NT2/D1 (cell line): Measurements from ENCODE around the gene CSRP2.

Source experiments
- SUZ12 ChIP-seq: IDR thresholded peaks from 2 replicates; pipeline ENCODE4 v1.6.1; 2011; ENCODE audit not compliant: insufficient read length, insufficient read depth; ENCODE audit errors: extremely low read depth
- YY1 ChIP-seq: IDR thresholded peaks from 2 replicates; pipeline ENCODE4 v1.6.1; 2011; ENCODE audit not compliant: insufficient read length, insufficient read depth
- ZNF274 ChIP-seq: IDR thresholded peaks from 2 replicates; pipeline ENCODE4 v1.6.1; 2011; ENCODE audit warnings: mild to moderate bottlenecking, low read depth, low read length

DNA sequence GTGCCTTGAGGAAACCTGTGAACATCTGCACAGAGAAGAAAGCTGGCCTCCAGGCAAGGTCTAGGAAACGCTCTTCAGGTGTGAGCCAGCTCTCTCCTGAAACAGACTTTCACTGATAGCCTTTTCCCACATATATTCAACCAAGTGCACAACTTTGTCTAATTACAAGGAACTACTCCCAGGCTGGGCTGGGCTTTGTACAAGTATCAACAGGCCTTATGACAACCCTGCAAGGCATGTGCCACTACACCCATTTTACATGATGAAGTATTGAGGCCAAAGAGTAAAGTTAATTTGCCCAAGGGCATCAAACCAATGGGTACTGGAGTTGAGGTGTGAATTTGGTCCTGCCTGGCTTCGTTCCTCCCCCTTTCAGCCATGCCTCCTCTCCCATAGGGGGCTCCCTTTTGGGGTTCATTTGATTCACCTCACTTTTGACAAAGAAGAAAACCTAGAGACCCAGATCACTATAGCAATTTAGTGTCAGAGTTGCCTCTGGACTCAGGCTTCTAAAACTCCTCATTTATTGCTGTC lies 2.1 kb downstream of the CSRP2 start:
- TF ChIP-seq YY1: no peak
- TF ChIP-seq SUZ12: no peak
- no peak for TF ChIP-seq ZNF274
